Chondrocyte (in vitro differentiated cells): ENCODE measurements around the gene HNMT. TPM values are rescaled to one million over a fixed set of nuclear protein-coding genes. Genes with fewer than 3 reads are reported as not detected.

ENCODE experiments used
- DNase-seq: peaks from one replicate; pipeline ENCODE4 v3.0.0; 2021; ENCODE audit warnings: mixed read lengths, low spot score
- H3K27ac Mint-ChIP-seq: one replicate; pipeline ENCODE4 v1.8.0; 2021; ENCODE audit warnings: mild to moderate bottlenecking, moderate library complexity, mixed read lengths; ENCODE audit not compliant: unreplicated experiment
- H3K27me3 Mint-ChIP-seq: 2 replicates; pipeline ENCODE4 v1.8.0; 2021; ENCODE audit warnings: low read depth, mixed read lengths
- H3K36me3 Mint-ChIP-seq: 2 replicates; pipeline ENCODE4 v1.8.0; 2021; ENCODE audit warnings: low read depth, mixed read lengths
- H3K4me1 Mint-ChIP-seq: 2 replicates; pipeline ENCODE4 v1.8.0; 2021; ENCODE audit warnings: low read depth, mild to moderate bottlenecking, mixed read lengths
- H3K4me3 Mint-ChIP-seq: one replicate; pipeline ENCODE4 v1.8.0; 2021; ENCODE audit warnings: mild to moderate bottlenecking, moderate library complexity, mixed read lengths; ENCODE audit not compliant: unreplicated experiment
- H3K9me3 Mint-ChIP-seq: 2 replicates; pipeline ENCODE4 v1.8.0; 2021; ENCODE audit warnings: low read depth, mixed read lengths
- CTCF ChIP-seq: fragments of 200-600 bp; sonication (generic); IDR thresholded peaks from 2 replicates; pipeline ENCODE4 v1.5.0; 2021; ENCODE audit warnings: antibody characterized with exemption, mild to moderate bottlenecking, moderate library complexity
- total RNA-seq: library from RNA; stranded (reverse); gene quantifications from 3 replicates; pipeline ENCODE4 v1.2.1, GENCODE V29; 2021

HNMT gene
- total RNA-seq, 1 donor from 2014 or later, result 4.6 TPM

DNA sequence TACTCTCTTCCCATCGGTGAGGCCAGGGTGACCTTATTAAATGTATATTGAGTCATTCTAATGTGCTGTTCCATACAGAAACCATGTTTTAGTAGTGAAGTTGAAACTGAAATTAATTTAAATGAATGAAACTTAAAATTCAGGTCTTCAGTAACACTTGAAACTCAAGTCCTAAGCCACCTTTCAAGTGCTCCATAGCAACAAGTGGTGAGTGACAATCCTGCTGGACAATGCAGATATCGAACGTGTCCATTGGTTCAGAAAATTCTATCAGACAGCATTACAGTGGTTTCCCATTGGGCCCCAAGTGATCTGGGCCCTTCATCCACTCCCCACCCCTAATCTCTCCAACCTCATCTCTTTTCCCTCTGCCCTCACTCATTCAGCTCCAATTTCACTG is 48.7 kb downstream of the HNMT start:
- H3K27ac Mint-ChIP-seq, result no peak overlapping the region
- no peaks in the 10 kb centered on the region for H3K27me3 Mint-ChIP-seq
- H3K36me3 Mint-ChIP-seq, result no peaks in the 10 kb centered on the region

GRCh38 chr2:138013639-138014038 is 49.4 kb downstream of the HNMT start:
- Mint-ChIP-seq H3K36me3 (no peaks in the 10 kb centered on the region), H3K4me3 (no peak overlapping the region), H3K9me3 (no peaks in the 10 kb centered on the region), H3K27me3 (peaks cover 3% of the 10 kb centered on the region), H3K4me1 (no peaks in the 10 kb centered on the region), H3K27ac (no peak overlapping the region)
- DNase-seq, result no peak
- no peak for TF ChIP-seq CTCF

More for the DNA sequence above, 48.7 kb downstream of the HNMT start:
- no peak for TF ChIP-seq CTCF
- H3K4me3 Mint-ChIP-seq, result no peak overlapping the region
- no peaks in the 10 kb centered on the region for H3K9me3 Mint-ChIP-seq
- no peaks in the 10 kb centered on the region for H3K4me1 Mint-ChIP-seq
- no peak for DNase-seq

- no peak for DNase-seq
- H3K4me1 Mint-ChIP-seq, result peaks cover 4% of the 10 kb centered on the region
- no peaks in the 10 kb centered on the region for H3K36me3 Mint-ChIP-seq
- H3K27me3 Mint-ChIP-seq, result peaks cover 3% of the 10 kb centered on the region
- H3K9me3 Mint-ChIP-seq, result no peaks in the 10 kb centered on the region
- TF ChIP-seq CTCF, result no peak
- H3K27ac Mint-ChIP-seq, result no peak overlapping the region
- H3K4me3 Mint-ChIP-seq, result no peak overlapping the region
Measured at GRCh38 chr2:138015494-138015893, 51.2 kb downstream of the HNMT start.

GRCh38 chr2:138016351-138017087 is 52.2 kb downstream of the HNMT start:
- Mint-ChIP-seq H3K4me1 (peaks cover 4% of the 10 kb centered on the region), H3K27ac (no peak overlapping the region), H3K36me3 (no peaks in the 10 kb centered on the region), H3K27me3 (peaks cover 3% of the 10 kb centered on the region), H3K9me3 (no peaks in the 10 kb centered on the region), H3K4me3 (no peak overlapping the region)
- TF ChIP-seq CTCF, result no peak
- no peak for DNase-seq

GRCh38 chr2:138017824-138018223 is 53.6 kb downstream of the HNMT start:
- no peak overlapping the region for H3K4me3 Mint-ChIP-seq
- no peak overlapping the region for H3K27ac Mint-ChIP-seq
- no peak for DNase-seq
- no peaks in the 10 kb centered on the region for H3K36me3 Mint-ChIP-seq
- H3K9me3 Mint-ChIP-seq, result no peaks in the 10 kb centered on the region
- peaks cover 3% of the 10 kb centered on the region for H3K27me3 Mint-ChIP-seq
- H3K4me1 Mint-ChIP-seq, result peaks cover 4% of the 10 kb centered on the region
- TF ChIP-seq CTCF, result no peak
